ENCODE results near the gene ZBTB20.
"Not testable (repeated sequence)": the region's sequence is repeated elsewhere in the genome, so short reads cannot be mapped to it uniquely, and the experiment has no call there.

The ZBTB20 gene

DNA sequence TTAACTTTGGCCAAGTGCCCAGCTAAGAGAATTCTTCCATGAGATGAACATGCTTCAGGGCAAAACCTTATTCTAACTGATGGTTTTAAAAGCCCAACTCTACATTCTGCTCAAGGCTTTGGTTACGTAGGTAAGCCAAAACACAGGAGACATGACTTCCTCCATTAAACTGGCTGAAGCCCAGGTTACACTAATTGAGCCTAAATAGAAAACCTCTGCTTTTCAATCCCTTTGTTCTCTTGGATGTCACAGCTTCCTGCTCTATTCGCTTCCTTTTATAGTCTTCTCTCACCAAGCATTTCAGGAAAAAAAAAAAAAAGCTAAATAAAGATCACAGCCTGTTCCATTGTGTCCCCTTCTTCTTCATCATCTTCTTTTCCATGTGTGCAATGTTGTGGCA, 432.9 kb downstream of the ZBTB20 start:
- no peak for DNase-seq (ENCODE audit: low spot score)

DNA sequence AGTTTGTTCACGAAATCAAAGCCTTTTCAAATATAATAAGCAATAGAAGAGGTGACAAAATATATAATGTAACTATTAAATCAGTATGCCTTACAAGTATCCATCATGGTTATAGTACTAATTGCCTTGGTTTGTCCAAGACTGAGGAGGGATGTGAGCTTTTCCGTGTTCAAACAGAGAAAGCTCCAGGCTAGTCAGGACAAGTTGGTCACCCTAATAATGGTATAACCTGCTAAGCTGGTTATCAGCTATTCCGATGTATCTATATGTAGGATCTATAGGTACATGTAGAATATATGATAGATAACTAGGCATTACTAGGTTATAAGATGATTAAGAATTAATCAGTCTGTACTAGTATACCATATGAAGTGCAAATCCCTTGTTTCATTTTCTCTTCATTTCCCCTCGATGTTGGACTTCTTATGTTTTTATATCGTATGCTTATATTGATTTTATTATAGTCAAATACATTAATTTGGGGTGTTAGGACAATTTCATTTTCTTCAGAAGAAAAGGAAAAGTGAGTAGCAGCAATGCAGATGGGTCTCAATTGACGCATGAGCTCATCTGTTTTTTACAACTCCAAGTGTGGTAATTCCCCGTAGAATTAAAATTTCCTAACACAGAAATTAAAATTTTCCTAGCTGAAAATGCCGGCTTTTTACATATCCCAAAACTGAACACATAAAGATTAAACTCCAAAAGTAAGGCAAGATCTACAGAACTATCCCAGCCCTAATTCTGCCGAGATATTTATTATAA, 434.2 kb downstream of the ZBTB20 start:
- no peak for DNase-seq (ENCODE audit: low spot score)

- DNase-seq (ENCODE audit: low spot score), result no peak
These were observed 435.7 kb downstream of the ZBTB20 start for GRCh38 chr3:114711321-114711886.

- peak; percentile 56 for DNase-seq (ENCODE audit: low spot score)
These were observed 438.0 kb downstream of the ZBTB20 start for GRCh38 chr3:114709102-114709501.

DNA sequence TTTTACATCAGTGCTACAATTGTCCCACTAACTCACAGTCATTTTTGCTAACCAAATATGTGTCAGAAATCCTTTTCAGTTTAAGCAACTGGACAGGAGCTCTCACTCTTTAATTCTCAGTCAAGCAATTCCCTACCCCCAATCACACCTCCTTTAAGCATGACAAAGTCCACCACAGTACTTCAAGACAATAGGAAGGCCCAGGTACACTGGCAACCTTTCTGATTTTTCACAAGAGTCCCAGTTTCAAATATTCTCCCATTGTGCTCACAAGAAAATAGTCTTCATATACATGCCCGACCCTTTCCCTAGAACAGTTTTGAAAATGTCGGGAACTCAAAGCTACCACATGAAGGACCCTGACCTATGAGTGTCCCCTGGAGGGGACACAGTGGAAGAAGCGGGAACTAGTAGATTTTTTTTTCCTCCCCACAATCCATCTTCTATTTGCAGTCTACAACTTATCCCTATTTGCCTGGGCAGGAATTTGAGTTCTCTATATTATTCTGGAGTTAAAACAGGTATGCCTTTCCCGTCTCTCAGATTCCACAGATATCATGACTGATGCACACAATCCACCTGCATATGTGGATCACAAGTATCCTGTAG, 439.7 kb downstream of the ZBTB20 start:
- no peak for DNase-seq (ENCODE audit: low spot score)

GRCh38 chr3:114706591-114707232, 440.4 kb downstream of the ZBTB20 start:
- peak; percentile 10 for DNase-seq (ENCODE audit: low spot score)

DNA sequence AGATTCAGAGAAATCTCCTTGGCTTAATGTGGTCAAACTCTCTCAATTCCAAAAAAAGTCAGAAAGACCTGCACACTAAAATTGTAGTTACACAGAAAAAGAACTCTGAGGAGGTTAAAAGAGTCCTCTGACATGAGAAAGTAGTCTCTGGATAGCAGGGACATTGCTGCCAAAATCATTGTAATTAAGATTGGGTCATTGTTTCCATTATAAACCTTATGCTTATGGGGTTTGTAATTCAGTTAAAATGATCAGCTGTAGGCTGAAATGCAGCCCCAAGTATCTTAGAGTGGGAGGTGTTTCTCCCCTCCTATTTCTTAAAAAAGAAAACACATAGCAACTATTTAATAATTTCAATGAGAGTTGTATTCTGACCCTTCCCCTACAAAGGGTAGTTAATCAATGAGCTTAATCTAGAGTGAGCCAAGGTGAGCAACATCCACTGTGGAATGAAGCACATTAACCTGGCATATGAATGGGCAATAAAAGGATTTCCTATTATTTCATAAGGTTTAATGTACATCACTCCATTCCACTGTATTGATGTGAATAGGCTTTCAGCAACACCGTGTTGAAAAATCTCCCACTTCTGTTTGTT, 446.4 kb downstream of the ZBTB20 start:
- no peak for DNase-seq (ENCODE audit: low spot score)

GRCh38 chr3:114698146-114699105, 448.7 kb downstream of the ZBTB20 start:
- no peak for DNase-seq (ENCODE audit: low spot score)

GRCh38 chr3:114697401-114697800, 449.7 kb downstream of the ZBTB20 start:
- DNase-seq (ENCODE audit: low spot score), result no peak

- DNase-seq (ENCODE audit: low spot score), result no peak
These were observed 452.8 kb downstream of the ZBTB20 start for GRCh38 chr3:114694251-114694650.

DNA sequence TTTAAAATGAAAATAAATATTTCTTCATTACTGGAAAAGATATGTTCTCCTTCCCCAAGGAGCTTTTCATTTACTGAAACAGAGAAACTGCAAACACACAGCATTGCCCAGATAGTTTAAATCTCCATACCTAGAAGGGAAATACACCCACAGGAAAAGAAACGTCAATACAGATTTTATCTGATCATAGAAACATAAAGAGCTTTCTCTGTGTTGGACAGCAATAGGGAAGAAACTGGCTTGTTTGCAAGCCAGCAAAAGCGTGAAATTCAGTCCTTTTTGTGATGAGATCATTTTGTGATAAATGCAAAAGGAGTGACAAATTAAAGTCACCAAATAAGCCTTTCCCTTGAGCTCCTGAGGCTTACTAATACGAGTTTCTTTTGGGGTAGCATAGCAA, 455.2 kb downstream of the ZBTB20 start:
- DNase-seq (ENCODE audit: low spot score), result no peak

GRCh38 chr3:114690911-114691310, 456.2 kb downstream of the ZBTB20 start:
- peak; percentile 9 for DNase-seq (ENCODE audit: low spot score)

DNA sequence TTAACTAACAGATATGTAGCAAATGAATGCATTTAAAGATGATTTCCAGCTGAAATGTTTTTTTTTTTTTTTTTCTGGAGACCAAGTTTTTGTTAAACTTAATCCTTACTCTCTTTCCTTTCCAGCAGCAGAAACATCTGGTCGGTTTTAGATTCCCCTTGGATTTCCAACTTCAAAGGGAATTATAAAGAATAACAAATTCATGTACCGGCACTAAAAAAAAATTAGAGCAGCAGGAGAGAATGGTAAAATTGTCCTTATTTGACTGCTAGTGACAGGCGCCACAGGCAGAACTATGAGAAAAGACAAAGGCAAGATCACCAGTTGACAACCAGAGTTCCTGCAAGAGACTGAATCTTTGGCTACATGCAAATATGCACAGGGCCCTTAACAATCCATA, 459.9 kb downstream of the ZBTB20 start:
- DNase-seq (ENCODE audit: low spot score), result no peak

- DNase-seq (ENCODE audit: low spot score), result peak; percentile 12
These were observed 460.5 kb downstream of the ZBTB20 start for GRCh38 chr3:114686621-114687020.

GRCh38 chr3:114685161-114685560, 461.9 kb downstream of the ZBTB20 start:
- no peak for DNase-seq (ENCODE audit: low spot score)

DNA sequence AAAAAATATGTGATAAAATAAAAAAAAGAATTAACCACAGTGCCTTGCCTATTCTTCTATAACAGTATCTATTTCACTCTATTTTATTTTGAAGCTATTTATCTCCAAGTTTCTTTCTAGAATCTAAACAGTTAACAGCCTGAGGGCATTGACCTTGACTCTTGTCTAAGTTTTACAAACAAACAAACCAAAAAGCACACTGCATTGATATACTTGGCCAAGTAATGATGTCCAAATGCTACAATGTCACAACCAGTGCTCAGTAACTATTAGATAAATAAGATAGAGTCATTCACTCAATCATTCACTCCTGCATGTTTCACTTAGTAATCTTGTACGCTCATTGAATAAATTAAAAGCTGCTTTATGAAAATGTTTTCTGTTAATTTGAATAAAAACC, 466.8 kb downstream of the ZBTB20 start:
- DNase-seq (ENCODE audit: low spot score), result no peak

DNA sequence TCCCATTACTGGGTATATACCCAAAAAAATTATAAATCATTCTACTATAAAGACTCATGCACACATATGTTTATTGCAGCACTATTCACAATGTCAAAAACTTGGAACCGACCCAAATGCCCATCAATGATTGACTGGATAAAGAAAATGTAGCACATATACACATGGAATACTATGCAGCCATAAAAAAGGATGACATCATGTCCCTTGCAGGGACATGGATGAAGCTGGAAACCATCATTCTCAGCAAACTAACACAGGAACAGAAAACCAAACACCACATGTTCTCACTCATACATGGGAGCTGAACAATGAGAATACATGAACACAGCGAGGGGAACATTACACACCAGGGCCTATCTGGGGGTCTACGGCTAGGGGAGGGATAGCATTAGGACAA, 467.3 kb downstream of the ZBTB20 start:
- not testable (repeated sequence) for DNase-seq (ENCODE audit: low spot score)

DNA sequence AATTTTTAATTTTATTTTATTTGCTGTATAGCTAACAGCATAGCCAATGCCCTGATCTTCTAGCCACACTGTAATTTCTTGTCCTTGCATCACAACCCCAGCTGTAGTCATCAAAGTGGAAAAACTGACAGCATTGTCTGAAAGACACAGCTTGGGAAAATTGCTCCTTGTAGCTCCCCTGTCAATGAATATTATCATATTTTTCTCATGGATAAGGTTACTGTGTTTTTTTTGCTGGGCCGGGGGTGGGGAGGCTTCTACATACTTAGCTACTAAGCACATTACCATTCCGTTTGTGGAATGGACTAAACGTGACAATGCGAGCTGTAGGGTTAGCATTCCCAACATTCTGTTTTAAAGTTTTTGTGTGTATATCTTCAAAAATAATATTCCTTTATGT, 472.0 kb downstream of the ZBTB20 start:
- DNase-seq (ENCODE audit: low spot score), result no peak

DNA sequence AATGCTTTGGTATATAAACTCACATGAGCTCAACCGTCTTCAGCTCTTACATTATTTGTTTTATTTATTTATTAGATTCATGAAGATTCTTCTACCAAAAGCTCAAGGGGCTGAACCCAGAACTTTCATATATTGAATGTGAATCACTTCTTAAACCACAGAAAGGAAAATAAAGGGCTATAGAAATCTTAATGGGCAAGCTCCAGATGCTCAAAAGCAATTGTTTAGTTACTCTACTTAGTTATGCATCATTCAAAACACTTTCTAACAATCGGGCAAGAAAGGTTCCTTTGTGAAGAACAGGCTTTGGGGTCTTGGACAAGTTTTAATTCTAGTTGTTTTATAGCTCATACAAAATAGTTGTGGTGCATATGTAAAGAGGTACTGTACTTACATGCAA, 473.1 kb downstream of the ZBTB20 start:
- no peak for DNase-seq (ENCODE audit: low spot score)

DNA sequence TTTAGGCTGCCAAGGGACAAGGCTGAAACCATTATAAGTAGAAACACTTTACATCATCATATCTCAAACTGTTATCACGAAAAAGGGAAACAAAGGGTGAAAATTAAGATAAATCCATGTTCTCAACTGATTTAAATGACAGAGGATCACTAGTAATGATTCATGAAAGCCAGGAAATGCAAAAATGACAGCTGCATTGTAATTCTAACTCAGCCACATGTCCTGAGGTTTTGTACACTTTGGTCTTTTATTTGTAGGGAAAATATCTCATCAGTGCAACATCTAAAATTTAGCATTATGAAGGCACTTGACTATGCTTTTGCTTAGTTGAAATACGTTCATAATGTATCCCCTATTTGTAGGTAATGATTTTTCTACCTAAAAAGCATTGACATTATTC, 473.6 kb downstream of the ZBTB20 start:
- no peak for DNase-seq (ENCODE audit: low spot score)

GRCh38 chr3:114672692-114673447, 474.2 kb downstream of the ZBTB20 start:
- DNase-seq (ENCODE audit: low spot score), result no peak
